Stomach (tissue), 9 donors: ENCODE data around the gene KCNA2. TPM values are rescaled to one million over a fixed set of nuclear protein-coding genes. Genes with fewer than 3 reads are reported as not detected.

Experiments
- DNase-seq, 2 donors: peaks; one replicate each; pipeline versions ENCODE4 v3.0.0 to v3.0.0-alpha.2; 2013 to 2019
- H3K27ac ChIP-seq, 5 donors: fragments of 200-600 bp in 4 of 5; sonication (generic) in 4 of 5; one replicate each; pipeline ENCODE4 v1.5.1; 2013 to 2019; ENCODE audit warnings: mild to moderate bottlenecking in 1 of 5, moderate library complexity in 1 of 5
- H3K27me3 ChIP-seq, 3 donors: fragments of 200-600 bp; sonication (generic); one replicate each; pipeline ENCODE4 v1.5.1; 2017 to 2019; ENCODE audit warnings: mixed run types in 1 of 3
- H3K36me3 ChIP-seq, 4 donors: fragments of 200-600 bp; sonication (generic); 1 replicate in 3 of 4; 2 replicates in 1 of 4; pipeline ENCODE4 v1.5.1; 2016 to 2019
- H3K4me1 ChIP-seq, 4 donors: fragments of 200-600 bp; sonication (generic); one replicate each; pipeline ENCODE4 v1.5.1; 2016 to 2019
- H3K4me3 ChIP-seq, 4 donors: fragments of 200-600 bp; sonication (generic) in 3 of 4; one replicate each; pipeline ENCODE4 v1.5.1; 2016 to 2019; ENCODE audit warnings: mild to moderate bottlenecking in 1 of 4
- H3K9me3 ChIP-seq, 4 donors: fragments of 200-600 bp; sonication (generic); one replicate each; pipeline ENCODE4 v1.5.1; 2016 to 2019
- EP300 ChIP-seq: sonication (generic); formaldehyde crosslinking; IDR thresholded peaks from one replicate; pipeline ENCODE4 v1.6.1; 2017; ENCODE audit warnings: antibody characterized with exemption
- POLR2A ChIP-seq, 4 donors: fragments of 450-650 bp; IDR thresholded peaks; one replicate each; pipeline ENCODE4 v1.6.1; 2016; ENCODE audit warnings: antibody characterized with exemption in 4 of 4, control low read depth in 2 of 4, mild to moderate bottlenecking in 1 of 4, moderate library complexity in 1 of 4
- POLR2AphosphoS5 ChIP-seq, 3 donors: sonication (generic); formaldehyde crosslinking; IDR thresholded peaks; one replicate each; pipeline ENCODE4 v1.6.1; 2016; ENCODE audit warnings: antibody characterized with exemption in 3 of 3
- WGBS, 5 donors: extraction: QIAGEN DNeasy Blood & Tissue Kit in 3 of 5; methylation state at CpG; one replicate each; pipeline versions ENCODE4 v1.1.5 to v1.1.7; 2013 to 2018; 5-methylcytosine and 5-hydroxymethylcytosine counted together
- intact Hi-C: fragments of 100-400 bp; cut with DNase I; formaldehyde crosslinking; loops from one replicate; pipeline ENCODE4 v1.15.1; 2023; ENCODE audit warnings: low total_unique reads
- polyA plus RNA-seq, 3 donors: library from polyadenylated mRNA; stranded (reverse); fragments of 200-250 nt; gene quantifications; one replicate each; pipeline ENCODE4 v1.2.3, GENCODE V29; 2013
- total RNA-seq, 5 donors: library from RNA; depleted of rRNA; stranded (reverse); fragments of >200 nt; gene quantifications; one replicate each; pipeline versions ENCODE4 v1.1.0 to v1.2.3, GENCODE V29; 2014 to 2016
- TF ChIP-seq, protein P1 (sequence below), 7 experiments: fragments of 450-650 bp in 4 of 7; fragments of 200-600 bp in 3 of 7; sonication (generic) in 3 of 7; IDR thresholded peaks; one replicate each; pipeline ENCODE4 v1.5.1; 2016 to 2019; ENCODE audit warnings: antibody characterized with exemption in 7 of 7, control low read depth in 2 of 7, mild to moderate bottlenecking in 1 of 7
- donor health status: healthy with polysubstance abuse.
- donor health status: Bipolar disorder and iron deficiency.
- donor health status: healthy.

The KCNA2 gene
- total and polyA plus RNA-seq, 8 donors = under 0.01 to 42.0 (median 0.87) TPM; not detected in 3

DNA sequence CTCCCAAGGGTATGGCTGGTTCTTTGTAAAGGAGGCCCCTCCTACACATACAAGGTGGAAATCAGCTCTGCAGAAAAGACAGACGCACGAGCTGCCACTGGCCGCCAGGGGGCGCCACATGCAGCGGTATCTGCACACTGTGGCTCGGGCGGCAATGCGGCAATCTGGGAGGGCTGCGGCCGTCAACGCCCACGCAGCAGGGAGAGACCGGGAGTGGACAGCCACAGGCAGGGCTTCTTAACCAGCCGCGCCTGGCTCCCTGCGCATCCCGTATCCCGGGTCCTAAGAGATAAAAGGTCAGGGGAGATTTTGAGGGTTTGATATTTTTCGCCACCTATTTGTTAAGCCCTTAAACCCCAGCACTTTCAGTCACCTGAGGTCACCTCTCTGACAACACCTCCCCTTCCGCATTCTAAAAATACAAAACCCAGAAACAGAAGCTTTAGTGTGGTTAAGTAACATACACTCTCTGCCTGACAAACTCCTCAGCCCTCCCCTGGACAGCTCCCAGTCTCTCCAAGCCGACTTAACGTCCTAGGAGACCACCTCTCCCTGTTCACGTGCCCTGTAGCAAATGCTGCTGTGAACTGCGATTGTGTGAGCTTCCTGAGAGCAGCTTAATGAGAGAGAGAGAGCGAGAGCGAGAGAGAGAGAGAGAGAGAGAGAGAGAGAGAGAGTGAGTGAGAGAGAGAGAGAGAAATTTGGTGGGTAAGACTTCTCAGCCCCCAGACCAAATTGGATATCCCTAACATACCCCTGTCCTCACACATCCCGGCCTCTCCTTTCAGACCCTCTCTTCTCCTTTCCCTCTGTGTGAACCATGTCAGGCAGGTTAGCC is 13.5 kb upstream of the KCNA2 start:
- H3K9me3 ChIP-seq = no peaks in the 10 kb centered on the region
- DNase-seq = peak; percentile 84 to 93
- H3K4me3 ChIP-seq = peak overlapping the region; percentile 4 to 31 (median 23)
- WGBS, 5 donors = 1 to 7% (median 5%) methylated on average over 25 to 27 of the region's 27 CpGs
- H3K4me1 ChIP-seq = peaks cover 0 to 14% (median 12%) of the 10 kb centered on the region in 4 donors
- TF ChIP-seq POLR2A (IDR thresholded peaks at IDR 0.05) (no peak), EP300 (no peak), POLR2AphosphoS5 (IDR thresholded peaks at IDR 0.05) (peak in 1 of 3 donors; percentile 22)
- TF ChIP-seq, protein P1, sequence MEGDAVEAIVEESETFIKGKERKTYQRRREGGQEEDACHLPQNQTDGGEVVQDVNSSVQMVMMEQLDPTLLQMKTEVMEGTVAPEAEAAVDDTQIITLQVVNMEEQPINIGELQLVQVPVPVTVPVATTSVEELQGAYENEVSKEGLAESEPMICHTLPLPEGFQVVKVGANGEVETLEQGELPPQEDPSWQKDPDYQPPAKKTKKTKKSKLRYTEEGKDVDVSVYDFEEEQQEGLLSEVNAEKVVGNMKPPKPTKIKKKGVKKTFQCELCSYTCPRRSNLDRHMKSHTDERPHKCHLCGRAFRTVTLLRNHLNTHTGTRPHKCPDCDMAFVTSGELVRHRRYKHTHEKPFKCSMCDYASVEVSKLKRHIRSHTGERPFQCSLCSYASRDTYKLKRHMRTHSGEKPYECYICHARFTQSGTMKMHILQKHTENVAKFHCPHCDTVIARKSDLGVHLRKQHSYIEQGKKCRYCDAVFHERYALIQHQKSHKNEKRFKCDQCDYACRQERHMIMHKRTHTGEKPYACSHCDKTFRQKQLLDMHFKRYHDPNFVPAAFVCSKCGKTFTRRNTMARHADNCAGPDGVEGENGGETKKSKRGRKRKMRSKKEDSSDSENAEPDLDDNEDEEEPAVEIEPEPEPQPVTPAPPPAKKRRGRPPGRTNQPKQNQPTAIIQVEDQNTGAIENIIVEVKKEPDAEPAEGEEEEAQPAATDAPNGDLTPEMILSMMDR (IDR thresholded peaks at IDR 0.05) = peak in 6 of 7 experiments; percentile 47 to 97 (median 80)
- intact Hi-C loops = loop anchor here (10.0 kb wide), 1 partner anchor 165 kb away; no protein-coding TSS in a partner anchor
- peak overlapping the region in 3 of 5 donors; percentile 9 to 66 (median 31) for H3K27ac ChIP-seq
- no peaks in the 10 kb centered on the region for H3K36me3 ChIP-seq
- peaks cover 0 to 59% (median 11%) of the 10 kb centered on the region in 3 donors for H3K27me3 ChIP-seq

DNA sequence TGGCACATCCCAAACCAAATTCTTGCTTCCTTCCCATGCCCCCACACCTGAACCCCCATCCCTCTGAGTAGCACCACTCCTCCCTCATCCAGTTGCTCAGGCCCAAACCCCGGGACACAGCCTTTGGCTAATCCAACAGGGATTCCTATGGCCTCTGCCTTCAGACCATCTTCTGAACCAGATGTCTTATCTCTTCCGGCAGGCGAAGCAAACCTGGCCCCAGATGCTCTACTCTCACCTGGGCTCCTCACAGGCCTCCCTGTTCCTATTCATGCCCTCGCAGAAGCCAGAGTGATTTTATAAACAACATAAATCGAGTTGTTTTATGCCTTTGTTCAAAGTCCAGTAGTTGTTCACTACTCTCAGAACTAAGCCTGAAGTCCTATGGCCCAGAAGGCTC is 12.5 kb upstream of the KCNA2 start:
- Histone ChIP-seq H3K27ac (no peak overlapping the region), H3K36me3 (no peaks in the 10 kb centered on the region), H3K9me3 (no peaks in the 10 kb centered on the region), H3K4me1 (peaks cover 0 to 14% (median 12%) of the 10 kb centered on the region in 4 donors), H3K4me3 (no peak overlapping the region), H3K27me3 (peaks cover 0 to 68% (median 11%) of the 10 kb centered on the region in 3 donors)
- intact Hi-C loops = loop anchor here (10.0 kb wide), 1 partner anchor 166 kb away; no protein-coding TSS in a partner anchor
- TF ChIP-seq, protein P1 (IDR thresholded peaks at IDR 0.05) = no peak
- TF ChIP-seq POLR2AphosphoS5 (IDR thresholded peaks at IDR 0.05) (no peak), EP300 (no peak), POLR2A (IDR thresholded peaks at IDR 0.05) (no peak)
- 55 to 66% (median 56%) methylated on average over 5 of the region's 5 CpGs for WGBS, 5 donors
- DNase-seq = no peak

DNA sequence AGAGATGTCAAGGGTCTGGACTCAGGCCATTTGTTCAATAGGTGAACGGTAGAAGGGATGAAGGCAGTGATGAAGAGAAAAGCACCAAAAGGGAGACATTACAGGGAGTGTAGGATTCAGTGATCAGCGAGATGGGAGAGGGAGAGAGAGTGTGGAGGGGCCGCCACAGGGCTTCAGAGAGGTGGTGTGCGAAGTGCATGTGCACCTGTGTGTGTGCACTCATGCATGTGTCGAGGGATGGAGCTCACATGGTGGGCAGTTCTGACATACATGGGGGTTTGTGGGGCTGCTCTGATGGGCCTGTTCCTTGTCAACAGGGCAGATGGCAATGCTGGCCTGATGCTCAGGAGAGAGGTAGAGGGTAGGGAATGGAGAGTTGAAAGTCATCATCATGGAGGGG is 11.4 kb upstream of the KCNA2 start:
- H3K9me3 ChIP-seq = no peaks in the 10 kb centered on the region
- H3K27ac ChIP-seq = no peak overlapping the region
- H3K4me1 ChIP-seq = peaks cover 0 to 14% (median 12%) of the 10 kb centered on the region in 4 donors
- H3K36me3 ChIP-seq = no peaks in the 10 kb centered on the region
- intact Hi-C loops = loop anchor here (10.0 kb wide), 1 partner anchor 167 kb away; no protein-coding TSS in a partner anchor
- H3K27me3 ChIP-seq = peaks cover 0 to 79% (median 15%) of the 10 kb centered on the region in 3 donors
- DNase-seq = no peak
- 74 to 92% (median 82%) methylated on average over 5 of the region's 5 CpGs for WGBS, 5 donors
- no peak overlapping the region for H3K4me3 ChIP-seq
- TF ChIP-seq POLR2A (IDR thresholded peaks at IDR 0.05) (no peak), EP300 (no peak), POLR2AphosphoS5 (IDR thresholded peaks at IDR 0.05) (no peak)
- TF ChIP-seq, protein P1 (IDR thresholded peaks at IDR 0.05) = no peak

DNA sequence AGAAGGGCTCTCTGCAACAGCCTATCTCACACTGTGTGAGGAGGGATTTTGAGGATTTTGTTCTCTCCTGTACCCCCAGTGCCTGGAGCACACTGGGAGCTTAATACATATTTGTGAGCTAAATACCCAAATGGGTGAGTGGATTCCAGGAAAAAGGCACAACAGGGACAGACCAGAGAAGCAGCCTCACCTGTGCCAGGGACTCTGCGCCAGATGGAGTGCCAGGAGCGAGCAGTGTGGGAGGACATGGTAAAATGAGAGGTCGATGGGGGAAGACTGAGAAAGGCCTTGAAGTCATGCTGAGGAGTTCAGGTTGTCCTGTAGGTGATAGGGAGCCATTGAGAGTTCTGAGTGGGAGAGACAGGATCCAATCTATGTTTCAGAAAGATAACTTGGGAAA is 11.0 kb upstream of the KCNA2 start:
- Histone ChIP-seq H3K9me3 (no peaks in the 10 kb centered on the region), H3K4me1 (peaks cover 0 to 14% (median 12%) of the 10 kb centered on the region in 4 donors), H3K27ac (no peak overlapping the region), H3K36me3 (no peaks in the 10 kb centered on the region), H3K4me3 (no peak overlapping the region), H3K27me3 (peaks cover 0 to 79% (median 16%) of the 10 kb centered on the region in 3 donors)
- intact Hi-C loops = loop anchor here (10.0 kb wide), 1 partner anchor 168 kb away; no protein-coding TSS in a partner anchor
- no peak for DNase-seq
- WGBS, 5 donors = 73 to 76% (median 74%) methylated on average over 3 of the region's 3 CpGs
- no peak for TF ChIP-seq POLR2A (IDR thresholded peaks at IDR 0.05)
- TF ChIP-seq, protein P1 (IDR thresholded peaks at IDR 0.05) = no peak
- TF ChIP-seq POLR2AphosphoS5 (IDR thresholded peaks at IDR 0.05) = no peak
- TF ChIP-seq EP300 = no peak
